GM10266 (cell line): ENCODE data around the gene TBC1D22A.

Source experiments
- DNase-seq: peaks from one replicate; pipeline ENCODE4 v3.0.0; 2012; ENCODE audit errors: extremely low spot score
- CTCF ChIP-seq: IDR thresholded peaks from 2 replicates; pipeline ENCODE4 v1.5.1; 2012; ENCODE audit warnings: mild to moderate bottlenecking, low read depth; ENCODE audit not compliant: control insufficient read depth, insufficient read depth; ENCODE audit errors: missing control alignments

TBC1D22A gene

DNA sequence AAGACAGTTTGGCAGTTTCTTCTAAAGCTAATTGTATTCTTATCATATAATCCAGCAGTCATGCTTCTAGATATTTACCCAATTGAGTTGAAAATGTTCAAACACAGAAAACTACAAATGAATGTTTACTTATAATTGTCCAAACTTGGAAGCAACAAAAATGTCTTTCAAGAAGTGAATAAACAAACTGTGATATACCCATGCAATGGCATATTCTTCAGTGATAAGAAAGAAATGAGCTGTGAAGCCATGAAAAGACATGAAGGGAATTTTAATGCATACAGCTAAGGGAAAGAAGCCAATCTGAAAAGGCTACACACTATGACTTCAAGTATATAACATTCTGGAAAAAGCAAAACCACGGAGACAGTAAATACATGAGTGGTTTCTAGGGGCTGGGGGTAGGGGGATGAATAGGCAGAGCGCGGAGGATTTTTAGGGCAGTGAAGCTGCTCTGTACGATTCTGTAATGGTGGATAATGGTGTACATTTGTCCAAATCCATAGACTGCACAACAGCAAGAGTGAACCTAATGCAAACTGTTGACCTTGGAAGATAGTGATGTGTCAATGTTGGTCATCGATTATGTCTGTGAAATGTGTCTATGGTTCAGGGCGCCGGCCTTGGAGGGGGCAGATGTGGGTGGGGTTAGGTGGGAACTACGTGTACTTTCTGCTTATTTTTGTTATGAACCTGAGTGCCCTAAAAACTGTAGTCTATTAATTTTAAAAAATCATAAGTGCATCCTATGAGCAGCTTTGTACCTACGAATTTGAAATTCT is 424.9 kb downstream of the TBC1D22A start:
- TF ChIP-seq CTCF, result no peak

GRCh38 chr22:47188261-47189055 is 426.0 kb downstream of the TBC1D22A start:
- no peak for TF ChIP-seq CTCF
- no peak for DNase-seq

More for the DNA sequence above, 424.9 kb downstream of the TBC1D22A start:
- no peak for DNase-seq

GRCh38 chr22:47189056-47189916 is 426.8 kb downstream of the TBC1D22A start:
- TF ChIP-seq CTCF, result no peak
- no peak for DNase-seq

- TF ChIP-seq CTCF, result no peak
- DNase-seq, result no peak
Measured at GRCh38 chr22:47190276-47190956, 428.0 kb downstream of the TBC1D22A start.

DNA sequence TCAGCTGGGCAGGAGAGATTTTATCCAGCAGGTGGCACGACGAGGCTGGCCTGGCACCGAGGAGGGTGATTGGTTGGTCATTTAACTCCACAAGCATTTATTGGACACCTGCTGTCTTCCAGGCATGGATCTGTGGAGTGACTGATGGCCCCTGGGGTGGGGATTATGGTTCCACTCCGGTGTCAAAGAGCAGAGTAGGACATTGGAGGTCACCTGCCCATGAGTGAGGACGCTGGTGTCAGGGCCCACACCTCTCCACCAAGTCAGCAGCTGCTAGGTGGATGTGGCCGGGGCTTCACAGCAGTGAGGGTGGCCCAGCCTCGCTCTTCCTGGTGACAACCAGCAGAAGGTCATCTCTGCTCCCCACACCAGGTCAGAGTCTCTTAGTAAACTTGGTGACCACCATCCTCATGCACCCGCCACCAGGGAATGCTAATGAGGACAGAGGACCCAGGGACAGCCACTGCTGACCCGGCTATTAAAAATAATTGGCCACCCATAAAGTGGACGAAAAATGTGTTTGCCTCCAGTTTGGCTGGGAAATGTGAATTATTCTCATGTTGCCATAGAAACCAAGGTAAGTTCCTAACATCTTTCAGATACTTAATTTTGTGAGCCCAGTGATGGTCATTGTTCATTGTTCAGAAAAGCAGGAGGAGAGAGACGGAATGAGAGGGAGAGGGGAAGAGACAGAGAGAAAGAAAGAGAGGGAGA is 428.7 kb downstream of the TBC1D22A start:
- DNase-seq, result no peak
- no peak for TF ChIP-seq CTCF
